ENCODE results near the gene SLC51A.

DNA sequence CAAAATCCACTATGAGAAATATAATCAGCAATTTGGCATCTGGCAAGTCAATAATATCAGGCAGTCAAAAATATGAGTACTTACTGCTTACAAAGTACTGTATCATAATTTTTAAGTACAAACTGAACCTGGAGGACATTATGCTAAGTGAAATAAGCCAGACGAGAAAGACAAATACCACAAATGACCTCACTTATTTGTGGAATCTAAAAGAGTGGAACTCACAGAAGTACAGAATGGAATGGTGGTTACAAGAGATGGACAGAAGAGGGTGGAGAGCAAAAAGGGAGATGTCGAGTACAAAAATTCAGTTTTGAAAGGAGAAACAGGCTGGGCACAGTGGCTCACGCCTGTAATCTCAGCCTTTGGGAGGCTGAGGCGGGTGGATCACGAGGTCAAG is 58.8 kb downstream of the SLC51A start:
- no peak for TF ChIP-seq NFIC (IDR thresholded peaks at IDR 0.05)
- no peak for TF ChIP-seq CEBPB (IDR thresholded peaks at IDR 0.05)
- no peak for TF ChIP-seq TEAD4 (IDR thresholded peaks at IDR 0.05)
- TF ChIP-seq TAF1 (IDR thresholded peaks at IDR 0.05; ENCODE audit: low read depth) = no peak
- TF ChIP-seq YY1 (IDR thresholded peaks at IDR 0.05; ENCODE audit: low read depth) = no peak
- no peak for TF ChIP-seq USF1 (IDR thresholded peaks at IDR 0.05)
- no peak for TF ChIP-seq REST (IDR thresholded peaks at IDR 0.05; ENCODE audit: low read depth)
- TF ChIP-seq EP300 (IDR thresholded peaks at IDR 0.05; ENCODE audit: borderline replicate concordance) = no peak
- TF ChIP-seq TCF12 (IDR thresholded peaks at IDR 0.05; ENCODE audit: low read depth) = no peak
- no peak for TF ChIP-seq RAD21 (IDR thresholded peaks at IDR 0.05; ENCODE audit: low read depth)
- no peak for TF ChIP-seq EGR1 (IDR thresholded peaks at IDR 0.05)

Data from Ishikawa (cell line).